Neutrophil (primary cell): Measurements from ENCODE around the gene MDK.

Experiments
- H3K27ac ChIP-seq: fragments of 200-600 bp; sonication (generic); 2 replicates; pipeline ENCODE4 v1.5.1; 2016; ENCODE audit warnings: mild to moderate bottlenecking, moderate library complexity
- H3K27me3 ChIP-seq: fragments of 200-600 bp; sonication (generic); 2 replicates; pipeline ENCODE4 v1.6.0; 2016; ENCODE audit warnings: mild to moderate bottlenecking
- H3K36me3 ChIP-seq: fragments of 200-600 bp; sonication (generic); 2 replicates; pipeline ENCODE4 v1.5.1; 2017
- H3K4me1 ChIP-seq, 2 experiments: fragments of 200-600 bp in 1 of 2; sonication (generic) in 1 of 2; 1 replicate in 1 of 2; 2 replicates in 1 of 2; pipeline versions ENCODE4 v1.5.1 to v1.6.1; 2013 to 2016; ENCODE audit warnings: low read depth in 1 of 2, low read length in 1 of 2, mild to moderate bottlenecking in 1 of 2, moderate library complexity in 1 of 2; ENCODE audit not compliant: control insufficient read depth in 1 of 2, insufficient read depth in 1 of 2
- H3K4me3 ChIP-seq, 2 experiments: fragments of 200-600 bp in 1 of 2; sonication (generic) in 1 of 2; 1 replicate in 1 of 2; 2 replicates in 1 of 2; pipeline ENCODE4 v1.5.1; 2013 to 2016; ENCODE audit warnings: low read depth in 1 of 2, low read length in 1 of 2, mild to moderate bottlenecking in 1 of 2, moderate library complexity in 1 of 2
- H3K9me3 ChIP-seq: fragments of 200-600 bp; sonication (generic); 2 replicates; pipeline ENCODE4 v1.5.1; 2016
- TF ChIP-seq, protein P1 (sequence below): fragments of 200-600 bp; sonication (generic); IDR thresholded peaks from 2 replicates; pipeline ENCODE4 v1.5.1; 2016; ENCODE audit warnings: antibody characterized with exemption

The MDK gene

GRCh38 chr11:46414879-46415278 is 33.4 kb downstream of the MDK start:
- TF ChIP-seq, protein P1, sequence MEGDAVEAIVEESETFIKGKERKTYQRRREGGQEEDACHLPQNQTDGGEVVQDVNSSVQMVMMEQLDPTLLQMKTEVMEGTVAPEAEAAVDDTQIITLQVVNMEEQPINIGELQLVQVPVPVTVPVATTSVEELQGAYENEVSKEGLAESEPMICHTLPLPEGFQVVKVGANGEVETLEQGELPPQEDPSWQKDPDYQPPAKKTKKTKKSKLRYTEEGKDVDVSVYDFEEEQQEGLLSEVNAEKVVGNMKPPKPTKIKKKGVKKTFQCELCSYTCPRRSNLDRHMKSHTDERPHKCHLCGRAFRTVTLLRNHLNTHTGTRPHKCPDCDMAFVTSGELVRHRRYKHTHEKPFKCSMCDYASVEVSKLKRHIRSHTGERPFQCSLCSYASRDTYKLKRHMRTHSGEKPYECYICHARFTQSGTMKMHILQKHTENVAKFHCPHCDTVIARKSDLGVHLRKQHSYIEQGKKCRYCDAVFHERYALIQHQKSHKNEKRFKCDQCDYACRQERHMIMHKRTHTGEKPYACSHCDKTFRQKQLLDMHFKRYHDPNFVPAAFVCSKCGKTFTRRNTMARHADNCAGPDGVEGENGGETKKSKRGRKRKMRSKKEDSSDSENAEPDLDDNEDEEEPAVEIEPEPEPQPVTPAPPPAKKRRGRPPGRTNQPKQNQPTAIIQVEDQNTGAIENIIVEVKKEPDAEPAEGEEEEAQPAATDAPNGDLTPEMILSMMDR: no peak

GRCh38 chr11:46417711-46418110 is 36.2 kb downstream of the MDK start:
- Histone ChIP-seq H3K4me1 (no peaks in the 10 kb centered on the region), H3K9me3 (no peaks in the 10 kb centered on the region), H3K27me3 (no peaks in the 10 kb centered on the region), H3K4me3 (no peak overlapping the region), H3K27ac (no peak overlapping the region), H3K36me3 (peaks cover 61% of the 10 kb centered on the region)
- TF ChIP-seq, protein P1: no peak

More at GRCh38 chr11:46414879-46415278, 33.4 kb downstream of the MDK start:
- Histone ChIP-seq H3K27me3 (no peaks in the 10 kb centered on the region), H3K27ac (no peak overlapping the region), H3K4me1 (no peaks in the 10 kb centered on the region), H3K9me3 (no peaks in the 10 kb centered on the region), H3K4me3 (no peak overlapping the region), H3K36me3 (peaks cover 56% of the 10 kb centered on the region)

- Histone ChIP-seq H3K4me1 (no peaks in the 10 kb centered on the region), H3K9me3 (no peaks in the 10 kb centered on the region), H3K4me3 (no peak overlapping the region), H3K27me3 (no peaks in the 10 kb centered on the region), H3K36me3 (peaks cover 53% of the 10 kb centered on the region), H3K27ac (no peak overlapping the region)
- TF ChIP-seq, protein P1: no peak
These were observed 37.3 kb downstream of the MDK start for GRCh38 chr11:46418751-46419150.

GRCh38 chr11:46420513-46420912 is 39.0 kb downstream of the MDK start:
- H3K4me3 ChIP-seq: no peak overlapping the region
- H3K4me1 ChIP-seq: no peaks in the 10 kb centered on the region
- TF ChIP-seq, protein P1: no peak
- H3K27ac ChIP-seq: no peak overlapping the region
- no peaks in the 10 kb centered on the region for H3K27me3 ChIP-seq
- peaks cover 40% of the 10 kb centered on the region for H3K36me3 ChIP-seq
- H3K9me3 ChIP-seq: no peaks in the 10 kb centered on the region

GRCh38 chr11:46421257-46421880 is 39.9 kb downstream of the MDK start:
- Histone ChIP-seq H3K27ac (no peak overlapping the region), H3K4me1 (no peaks in the 10 kb centered on the region), H3K4me3 (no peak overlapping the region), H3K36me3 (peaks cover 32% of the 10 kb centered on the region), H3K9me3 (no peaks in the 10 kb centered on the region), H3K27me3 (no peaks in the 10 kb centered on the region)
- TF ChIP-seq, protein P1: no peak
